HUES64 (cell line): ENCODE measurements around the gene ZNRF1.

Experiments
- H3K27ac ChIP-seq: 2 replicates; pipeline ENCODE4 v1.7.0; 2013; ENCODE audit warnings: low read depth, low read length, inconsistent platforms
- H3K27me3 ChIP-seq: 2 replicates; pipeline ENCODE4 v1.6.1; 2013; ENCODE audit warnings: mild to moderate bottlenecking, low read length; ENCODE audit not compliant: insufficient read depth
- H3K36me3 ChIP-seq: 2 replicates; pipeline ENCODE4 v1.6.1; 2013; ENCODE audit warnings: mild to moderate bottlenecking, low read length; ENCODE audit not compliant: insufficient read depth
- H3K4me1 ChIP-seq: 2 replicates; pipeline ENCODE4 v1.6.1; 2013; ENCODE audit warnings: mild to moderate bottlenecking, low read length, moderate library complexity; ENCODE audit not compliant: insufficient read depth
- H3K4me3 ChIP-seq: 2 replicates; pipeline ENCODE4 v1.5.1; 2013; ENCODE audit warnings: mild to moderate bottlenecking, low read length, moderate library complexity
- H3K9ac ChIP-seq: 2 replicates; pipeline ENCODE4 v1.6.1; 2013; ENCODE audit warnings: mild to moderate bottlenecking, low read depth, low read length
- H3K9me3 ChIP-seq: 2 replicates; pipeline ENCODE4 v1.6.1; 2013; ENCODE audit warnings: low read depth, low read length; ENCODE audit not compliant: insufficient read depth
- WGBS: fragments of 150-250, 120-280 bp; methylation state at CpG from one replicate; pipeline ENCODE4 v1.1.7; 2013; ENCODE audit warnings: missing lambda C conversion rate; 5-methylcytosine and 5-hydroxymethylcytosine counted together

ZNRF1 gene

DNA sequence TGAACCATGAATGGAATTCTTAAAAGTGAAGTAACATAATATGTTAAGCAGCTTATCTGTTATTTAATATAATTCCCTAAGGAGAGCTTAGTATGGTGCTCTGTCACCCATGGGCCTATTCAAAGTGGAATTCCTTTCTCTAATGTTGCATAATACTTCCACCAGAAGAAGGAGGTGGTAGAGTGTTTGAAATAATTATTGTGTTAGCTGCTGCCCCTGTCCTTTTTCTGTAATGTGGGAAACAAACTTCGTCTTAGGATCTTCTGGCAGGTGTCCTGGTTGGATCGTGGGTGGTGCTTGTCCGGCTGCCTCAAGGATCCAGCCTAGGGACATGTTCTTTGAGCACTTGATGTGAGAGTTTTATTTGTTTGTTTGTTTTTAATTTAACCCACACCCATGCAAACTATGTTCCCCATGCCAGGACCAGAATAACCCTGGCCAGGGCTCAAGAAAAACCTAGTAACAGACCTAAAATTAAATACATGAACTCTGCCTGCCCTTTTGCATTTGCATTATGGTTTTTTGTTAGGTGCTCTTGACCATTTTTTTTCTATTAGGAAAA is 46.1 kb downstream of the ZNRF1 start:
- Histone ChIP-seq H3K9ac (no peak overlapping the region), H3K9me3 (no peaks in the 10 kb centered on the region), H3K4me3 (no peak overlapping the region), H3K27me3 (no peaks in the 10 kb centered on the region), H3K27ac (no peak overlapping the region), H3K36me3 (no peaks in the 10 kb centered on the region), H3K4me1 (no peaks in the 10 kb centered on the region; the same call in 1 of the 2 replicates)
- WGBS, result 95% methylated on average over 3 of the region's 3 CpGs

DNA sequence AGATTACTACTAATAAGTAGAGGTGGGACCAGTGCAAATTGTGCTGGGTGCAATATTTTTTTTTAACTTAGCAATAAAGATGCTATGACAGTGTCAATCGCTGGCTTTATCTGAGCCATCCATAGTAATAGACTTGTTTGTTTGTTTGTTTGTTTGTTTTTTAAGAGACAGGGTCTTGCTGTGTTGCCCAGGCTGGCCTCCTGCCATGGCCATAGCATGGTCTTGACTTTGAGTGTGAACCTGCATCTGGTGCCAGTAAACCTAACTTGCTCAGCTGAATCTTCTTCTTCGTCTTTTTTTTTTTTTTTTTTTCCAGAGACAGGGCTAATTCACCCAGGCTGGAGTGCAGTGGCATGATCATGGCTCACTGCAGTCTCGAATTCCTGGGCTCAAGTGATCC is 46.6 kb downstream of the ZNRF1 start:
- Histone ChIP-seq H3K4me1 (no peaks in the 10 kb centered on the region; the same call in 1 of the 2 replicates), H3K27ac (no peak overlapping the region), H3K9ac (no peak overlapping the region), H3K27me3 (no peaks in the 10 kb centered on the region), H3K36me3 (no peaks in the 10 kb centered on the region), H3K4me3 (no peak overlapping the region), H3K9me3 (no peaks in the 10 kb centered on the region)
- WGBS, result 94% methylated on average over 3 of the region's 3 CpGs

DNA sequence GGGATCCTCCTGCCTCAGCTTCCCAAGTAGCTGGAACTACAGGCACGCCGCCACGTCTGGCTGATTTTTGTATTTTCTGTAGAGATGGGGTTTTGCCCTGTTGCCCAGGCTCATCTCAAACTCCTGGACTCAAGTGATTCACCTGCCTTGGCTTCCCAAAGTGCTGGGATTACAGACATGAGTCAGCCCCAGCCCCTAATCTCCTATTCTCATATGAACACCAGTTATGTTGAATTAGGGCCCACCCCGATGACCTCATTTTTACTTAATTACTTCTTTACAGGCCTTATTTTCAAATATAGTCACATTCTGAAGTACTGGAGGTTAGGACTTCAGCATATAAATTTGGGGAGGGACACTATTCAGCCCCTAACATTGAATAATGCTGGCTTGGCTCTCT is 49.2 kb downstream of the ZNRF1 start:
- Histone ChIP-seq H3K4me3 (no peak overlapping the region), H3K4me1 (peaks cover 5% of the 10 kb centered on the region; the same call in 1 of the 2 replicates), H3K9me3 (no peaks in the 10 kb centered on the region), H3K9ac (no peak overlapping the region), H3K36me3 (no peaks in the 10 kb centered on the region), H3K27me3 (no peaks in the 10 kb centered on the region), H3K27ac (no peak overlapping the region)
- 100% methylated on average over 4 of the region's 4 CpGs for WGBS

DNA sequence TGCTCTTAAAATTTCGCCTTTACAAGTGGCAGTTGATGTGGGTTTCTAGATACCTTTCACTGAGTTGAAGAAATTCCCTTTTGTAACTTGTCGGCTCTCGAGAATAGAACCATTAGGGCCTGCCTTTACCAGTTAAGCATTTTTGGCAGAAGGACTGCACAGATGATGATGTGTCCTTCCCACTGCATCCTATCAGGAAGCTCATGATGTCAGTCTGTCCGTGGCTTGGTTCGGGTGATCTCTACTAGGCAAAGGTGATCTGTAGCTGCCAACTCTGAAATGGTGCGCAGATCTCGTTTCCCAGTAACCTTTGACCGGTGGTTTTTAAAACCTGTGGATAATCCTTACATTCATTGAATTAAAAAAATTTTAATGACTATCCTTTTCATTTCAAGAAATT is 49.7 kb downstream of the ZNRF1 start:
- Histone ChIP-seq H3K36me3 (no peaks in the 10 kb centered on the region), H3K27me3 (no peaks in the 10 kb centered on the region), H3K9me3 (no peaks in the 10 kb centered on the region), H3K9ac (no peak overlapping the region), H3K4me1 (peaks cover 5% of the 10 kb centered on the region; the same call in 1 of the 2 replicates), H3K4me3 (no peak overlapping the region), H3K27ac (no peak overlapping the region)
- 94% methylated on average over 7 of the region's 8 CpGs for WGBS

DNA sequence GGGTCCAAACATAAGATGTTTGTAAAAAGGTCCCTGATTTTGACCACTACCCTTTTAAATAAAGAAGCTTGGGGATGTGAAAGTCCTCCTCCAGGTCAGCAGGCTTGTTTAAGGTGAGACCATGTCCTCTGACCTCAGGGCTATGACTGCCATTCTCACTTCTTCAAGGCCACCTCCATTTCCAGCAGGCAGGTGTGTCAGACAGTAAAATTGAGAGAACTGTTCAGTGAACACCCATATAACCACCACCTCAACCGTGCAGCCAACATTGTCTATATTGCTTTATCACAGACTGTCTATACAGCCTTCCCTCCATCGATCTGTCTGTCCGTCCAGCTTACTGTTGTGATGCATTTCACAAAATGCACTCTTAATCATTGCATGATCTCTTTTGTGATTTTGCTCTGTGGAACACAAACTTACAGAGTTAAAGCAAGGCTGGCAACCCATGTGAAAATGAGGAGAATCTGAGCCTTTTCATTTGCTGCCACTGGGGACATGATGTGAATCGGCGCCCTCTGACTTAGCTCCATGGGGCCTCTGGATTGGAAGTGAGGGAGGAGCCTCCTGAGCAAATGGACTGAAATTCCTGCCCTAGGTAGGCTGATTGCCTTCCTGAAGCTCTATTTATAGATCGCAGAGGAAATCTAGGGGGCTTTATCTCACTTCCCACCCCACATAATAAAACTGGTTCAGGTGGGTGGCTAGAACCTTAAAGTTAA is 53.8 kb downstream of the ZNRF1 start:
- H3K4me1 ChIP-seq, result peaks cover 5% of the 10 kb centered on the region; the same call in 1 of the 2 replicates
- H3K27ac ChIP-seq, result no peak overlapping the region
- no peaks in the 10 kb centered on the region for H3K36me3 ChIP-seq
- no peaks in the 10 kb centered on the region for H3K27me3 ChIP-seq
- no peak overlapping the region for H3K9ac ChIP-seq
- no peaks in the 10 kb centered on the region for H3K9me3 ChIP-seq
- no peak overlapping the region for H3K4me3 ChIP-seq
- WGBS, result 88% methylated on average over 6 of the region's 6 CpGs

DNA sequence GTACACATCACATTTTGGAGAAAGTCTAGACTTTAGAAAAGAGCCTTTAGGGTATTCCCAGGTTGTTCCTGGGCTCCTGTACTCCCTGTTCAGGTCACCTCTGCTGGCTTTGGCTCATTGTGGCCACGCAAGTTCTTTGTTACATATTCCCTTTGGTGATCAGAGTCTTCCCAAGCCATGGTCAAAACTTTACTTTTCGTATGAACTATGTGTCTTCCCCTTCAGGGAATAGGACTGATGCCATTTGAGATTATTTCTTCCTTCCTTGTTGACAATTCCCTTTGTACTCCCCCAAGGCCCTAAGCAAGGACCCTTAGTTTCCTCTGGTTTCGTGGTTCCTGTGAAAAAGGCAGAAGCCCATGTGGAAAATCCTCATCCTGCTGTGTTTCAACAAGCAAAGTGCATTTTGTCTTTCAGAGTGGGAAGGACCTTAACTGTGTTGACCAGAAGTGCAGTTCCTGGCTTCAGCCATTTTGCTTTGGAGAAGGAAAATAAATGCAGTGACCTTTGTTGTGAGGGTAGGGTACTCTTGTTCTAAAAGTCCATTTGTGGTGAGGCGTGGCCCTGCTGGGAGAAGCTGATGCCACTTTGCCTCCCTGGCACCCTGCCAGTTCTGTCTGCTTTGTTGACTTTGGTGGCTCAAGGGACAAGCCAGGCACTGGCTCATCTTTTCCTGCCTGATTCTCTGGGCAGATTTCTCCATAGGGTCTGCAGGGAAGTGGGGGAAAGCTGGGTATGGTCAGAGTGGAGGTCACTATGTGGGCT is 55.1 kb downstream of the ZNRF1 start:
- no peak overlapping the region for H3K9ac ChIP-seq
- H3K27ac ChIP-seq, result no peak overlapping the region
- H3K4me3 ChIP-seq, result no peak overlapping the region
- H3K4me1 ChIP-seq, result peaks cover 9% of the 10 kb centered on the region; the same call in 1 of the 2 replicates
- no peaks in the 10 kb centered on the region for H3K36me3 ChIP-seq
- 93% methylated on average over 4 of the region's 4 CpGs for WGBS
- no peaks in the 10 kb centered on the region for H3K9me3 ChIP-seq
- H3K27me3 ChIP-seq, result no peaks in the 10 kb centered on the region

DNA sequence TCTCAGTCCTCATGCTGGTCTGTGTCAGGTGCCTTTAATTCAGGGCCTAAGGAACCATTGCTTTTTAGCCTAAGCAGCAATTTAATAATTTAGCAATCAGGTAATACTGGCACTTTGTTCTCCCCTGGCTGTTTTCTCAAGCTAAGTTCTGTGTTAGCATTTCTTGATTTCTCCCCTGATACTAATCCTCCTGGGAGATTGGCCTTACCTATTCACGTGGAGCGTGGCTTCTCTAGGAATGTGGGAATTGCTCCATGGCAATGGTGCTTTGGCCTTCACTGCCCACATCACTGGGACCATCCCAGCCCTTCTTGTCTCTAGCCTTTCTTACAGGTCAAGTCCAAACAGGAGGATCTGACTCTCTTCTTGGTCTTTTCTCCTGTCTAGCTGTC is 55.7 kb downstream of the ZNRF1 start:
- Histone ChIP-seq H3K27me3 (no peaks in the 10 kb centered on the region), H3K9me3 (no peaks in the 10 kb centered on the region), H3K36me3 (no peaks in the 10 kb centered on the region), H3K4me1 (peaks cover 9% of the 10 kb centered on the region; the same call in 1 of the 2 replicates), H3K27ac (no peak overlapping the region), H3K4me3 (no peak overlapping the region), H3K9ac (no peak overlapping the region)
- WGBS, result 91% methylated on average over 2 of the region's 2 CpGs

DNA sequence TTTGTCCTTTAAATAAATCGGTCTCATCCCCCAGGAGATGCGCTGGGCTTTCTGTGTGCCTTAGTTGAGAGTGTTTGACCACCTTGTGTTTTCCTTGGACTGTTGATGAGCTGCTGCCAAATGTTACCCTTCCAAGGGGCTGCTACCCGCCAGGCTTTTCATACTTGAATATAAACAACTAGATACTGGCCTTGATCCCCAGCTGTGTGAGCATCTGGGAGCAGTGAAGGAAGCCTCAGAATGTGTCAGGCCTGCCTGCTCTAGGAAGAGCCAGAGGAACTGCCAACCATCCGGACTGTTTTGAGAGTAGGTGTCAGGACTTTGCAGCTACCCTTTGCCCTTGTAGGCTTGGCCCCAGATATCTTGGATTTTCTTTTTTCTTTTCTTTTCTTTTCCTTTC is 60.0 kb downstream of the ZNRF1 start:
- H3K9me3 ChIP-seq, result no peaks in the 10 kb centered on the region
- H3K36me3 ChIP-seq, result no peaks in the 10 kb centered on the region
- H3K27ac ChIP-seq, result no peak overlapping the region
- peaks cover 20% of the 10 kb centered on the region; the same call in 1 of the 2 replicates for H3K4me1 ChIP-seq
- no peak overlapping the region for H3K4me3 ChIP-seq
- no peak overlapping the region for H3K9ac ChIP-seq
- H3K27me3 ChIP-seq, result no peaks in the 10 kb centered on the region
- WGBS, result 80% methylated on average over 4 of the region's 4 CpGs

DNA sequence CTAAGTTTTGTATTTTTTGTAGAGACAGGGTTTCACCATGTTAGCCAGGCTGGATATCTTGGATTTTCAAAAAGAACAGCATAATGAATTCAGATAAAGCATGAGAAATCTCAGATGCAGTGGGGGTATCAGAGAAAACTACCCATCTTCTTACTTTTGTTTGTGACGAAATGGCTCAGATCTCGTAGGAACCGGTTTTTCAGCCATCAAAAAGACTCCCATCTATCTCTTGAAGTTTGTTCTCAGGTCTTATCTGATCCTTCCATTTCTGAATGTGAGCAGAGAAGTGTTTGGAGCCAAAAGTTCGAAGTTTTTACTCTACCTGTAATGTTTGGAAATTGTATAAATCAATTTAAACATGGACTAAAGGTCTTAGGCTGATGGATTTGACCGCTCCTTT is 60.6 kb downstream of the ZNRF1 start:
- H3K4me1 ChIP-seq, result peaks cover 20% of the 10 kb centered on the region; the same call in 1 of the 2 replicates
- no peak overlapping the region for H3K9ac ChIP-seq
- no peak overlapping the region for H3K4me3 ChIP-seq
- no peaks in the 10 kb centered on the region for H3K36me3 ChIP-seq
- H3K27me3 ChIP-seq, result no peaks in the 10 kb centered on the region
- H3K9me3 ChIP-seq, result no peaks in the 10 kb centered on the region
- no peak overlapping the region for H3K27ac ChIP-seq
- 92% methylated on average over 5 of the region's 5 CpGs for WGBS

DNA sequence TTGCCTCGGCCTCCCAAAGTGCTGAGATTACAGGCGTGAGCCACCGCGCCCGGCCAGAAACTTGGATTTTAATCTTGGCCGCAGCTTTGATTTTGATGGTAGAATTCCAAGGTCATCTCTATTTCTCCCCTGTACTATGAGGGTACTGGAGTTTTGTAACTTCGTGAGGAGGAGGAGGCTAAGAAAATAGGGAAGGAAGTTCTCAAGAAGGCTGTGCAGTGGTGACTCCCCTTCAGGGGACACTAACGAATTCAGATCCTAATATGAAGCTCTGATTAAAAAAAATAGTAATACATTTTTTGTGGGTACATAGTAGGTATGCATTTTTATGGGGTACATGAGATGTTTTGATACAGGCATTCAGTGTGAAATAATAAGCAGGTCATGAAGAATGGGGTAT is 61.9 kb downstream of the ZNRF1 start:
- H3K27me3 ChIP-seq, result no peaks in the 10 kb centered on the region
- no peak overlapping the region for H3K4me3 ChIP-seq
- peaks cover 20% of the 10 kb centered on the region; the same call in 1 of the 2 replicates for H3K4me1 ChIP-seq
- WGBS, result 85% methylated on average over 8 of the region's 8 CpGs
- no peaks in the 10 kb centered on the region for H3K36me3 ChIP-seq
- H3K27ac ChIP-seq, result no peak overlapping the region
- no peaks in the 10 kb centered on the region for H3K9me3 ChIP-seq
- H3K9ac ChIP-seq, result no peak overlapping the region

DNA sequence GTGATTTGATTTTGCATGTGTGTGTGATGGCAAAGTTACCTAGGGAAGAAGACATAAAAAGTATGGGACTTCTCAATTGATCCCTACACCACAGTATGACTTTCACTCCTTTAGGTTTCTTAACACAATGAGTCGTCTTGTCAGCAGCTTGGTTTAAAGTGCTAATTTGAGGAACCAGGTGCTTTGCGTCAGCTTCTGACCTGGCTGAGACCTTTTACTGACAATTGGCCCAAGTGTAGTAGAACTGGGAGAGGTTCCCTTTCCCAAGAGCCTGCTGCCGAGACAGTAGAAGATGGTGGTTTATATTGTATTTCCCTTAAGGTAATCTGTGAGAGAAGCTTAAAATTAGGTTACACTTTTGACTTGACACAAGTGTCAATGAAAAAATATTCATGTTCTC is 62.8 kb downstream of the ZNRF1 start:
- 79% methylated on average over 3 of the region's 3 CpGs for WGBS
- no peak overlapping the region for H3K9ac ChIP-seq
- no peaks in the 10 kb centered on the region for H3K27me3 ChIP-seq
- H3K27ac ChIP-seq, result no peak overlapping the region
- peaks cover 20% of the 10 kb centered on the region; the same call in 1 of the 2 replicates for H3K4me1 ChIP-seq
- no peak overlapping the region for H3K4me3 ChIP-seq
- H3K36me3 ChIP-seq, result no peaks in the 10 kb centered on the region
- H3K9me3 ChIP-seq, result no peaks in the 10 kb centered on the region
